GM19438 (cell line): ENCODE results near the gene PROCA1.
A peak's percentile ranks its signal among the peaks of the same experiment; 100 is the strongest.

ENCODE experiments used
- ATAC-seq: cut with Tn5 transposase; IDR thresholded peaks from one replicate; pipeline ENCODE4 v1.9.1; 2021; ENCODE audit warnings: low read depth; ENCODE audit not compliant: unreplicated experiment

PROCA1 gene

GRCh38 chr17:28712032-28712704, 480 bp upstream of the PROCA1 start:
- ATAC-seq: peak; percentile 31

- ATAC-seq: peak; percentile 82
These were observed 596 bp downstream of the PROCA1 start for GRCh38 chr17:28710861-28711722.

- ATAC-seq: no peak
These were observed 4.4 kb downstream of the PROCA1 start for GRCh38 chr17:28707339-28707720.

GRCh38 chr17:28706471-28707338, 5.0 kb downstream of the PROCA1 start:
- no peak for ATAC-seq

GRCh38 chr17:28705728-28706334, 5.9 kb downstream of the PROCA1 start:
- ATAC-seq: no peak

- ATAC-seq: no peak
These were observed 6.5 kb downstream of the PROCA1 start for GRCh38 chr17:28705074-28705659.

GRCh38 chr17:28704219-28704858, 7.3 kb downstream of the PROCA1 start:
- ATAC-seq: no peak

- ATAC-seq: no peak
These were observed 8.0 kb downstream of the PROCA1 start for GRCh38 chr17:28703552-28704218.

GRCh38 chr17:28702752-28703150, 8.9 kb downstream of the PROCA1 start:
- no peak for ATAC-seq

- ATAC-seq: no peak
These were observed 9.5 kb downstream of the PROCA1 start for GRCh38 chr17:28702026-28702751.

GRCh38 chr17:28700830-28701492, 10.7 kb downstream of the PROCA1 start:
- no peak for ATAC-seq

GRCh38 chr17:28700278-28700677, 11.4 kb downstream of the PROCA1 start:
- no peak for ATAC-seq

GRCh38 chr17:28698253-28698941, 13.3 kb downstream of the PROCA1 start:
- ATAC-seq: no peak

- ATAC-seq: no peak
These were observed 17.8 kb downstream of the PROCA1 start for GRCh38 chr17:28693869-28694268.

GRCh38 chr17:28689011-28689410, 22.7 kb downstream of the PROCA1 start:
- ATAC-seq: no peak

GRCh38 chr17:28688481-28688880, 23.2 kb downstream of the PROCA1 start:
- no peak for ATAC-seq

- ATAC-seq: no peak
These were observed 25.4 kb downstream of the PROCA1 start for GRCh38 chr17:28686296-28686695.
